Activated T-cell treated with anti-CD3 and anti-CD28 coated beads, Interleukin-2, amount 50 U/mL, for 72 hours (primary cell): ENCODE measurements around the gene VAV3. TPM values are rescaled to one million over a fixed set of nuclear protein-coding genes. Genes with fewer than 3 reads are reported as not detected.

Experiments used
- ATAC-seq, 2 donors: fragments of 150-1000 bp; cut with Tn5 transposase; replicated peaks in 1 of 2; 2 replicates each; pipeline ENCODE4 v1.10.0; 2021; ENCODE audit warnings: moderate library complexity in 2 of 2, mild to moderate bottlenecking in 1 of 2
- DNase-seq, 2 donors: peaks; one replicate each; pipeline ENCODE4 v3.0.0; 2021 to 2022; ENCODE audit warnings: mixed read lengths in 1 of 2
- H3K27ac Mint-ChIP-seq: one replicate; pipeline ENCODE4 v1.8.0; 2022; ENCODE audit warnings: mild to moderate bottlenecking, moderate library complexity, mixed read lengths
- H3K27me3 Mint-ChIP-seq: one replicate; pipeline ENCODE4 v1.8.0; 2022; ENCODE audit warnings: low read depth, mixed read lengths
- H3K36me3 Mint-ChIP-seq, 2 donors: one replicate each; pipeline ENCODE4 v1.8.0; 2022; ENCODE audit warnings: mixed read lengths in 2 of 2, mild to moderate bottlenecking in 1 of 2; ENCODE audit not compliant: insufficient read depth in 2 of 2
- H3K4me1 Mint-ChIP-seq: one replicate; pipeline ENCODE4 v1.8.0; 2022; ENCODE audit warnings: low read depth, mixed read lengths
- H3K4me3 Mint-ChIP-seq, 2 donors: one replicate each; pipeline ENCODE4 v1.8.0; 2022; ENCODE audit warnings: mild to moderate bottlenecking in 2 of 2, mixed read lengths in 2 of 2, moderate library complexity in 2 of 2
- H3K9me3 Mint-ChIP-seq, 2 donors: one replicate each; pipeline ENCODE4 v1.8.0; 2022; ENCODE audit warnings: mixed read lengths in 2 of 2
- total RNA-seq, 2 donors: library from RNA; stranded (reverse); gene quantifications; one replicate each; pipeline ENCODE4 v1.2.3, GENCODE V29; 2022

The VAV3 gene
- total RNA-seq, 2 donors from 2014 or later, result 2.5 to 2.8 TPM

DNA sequence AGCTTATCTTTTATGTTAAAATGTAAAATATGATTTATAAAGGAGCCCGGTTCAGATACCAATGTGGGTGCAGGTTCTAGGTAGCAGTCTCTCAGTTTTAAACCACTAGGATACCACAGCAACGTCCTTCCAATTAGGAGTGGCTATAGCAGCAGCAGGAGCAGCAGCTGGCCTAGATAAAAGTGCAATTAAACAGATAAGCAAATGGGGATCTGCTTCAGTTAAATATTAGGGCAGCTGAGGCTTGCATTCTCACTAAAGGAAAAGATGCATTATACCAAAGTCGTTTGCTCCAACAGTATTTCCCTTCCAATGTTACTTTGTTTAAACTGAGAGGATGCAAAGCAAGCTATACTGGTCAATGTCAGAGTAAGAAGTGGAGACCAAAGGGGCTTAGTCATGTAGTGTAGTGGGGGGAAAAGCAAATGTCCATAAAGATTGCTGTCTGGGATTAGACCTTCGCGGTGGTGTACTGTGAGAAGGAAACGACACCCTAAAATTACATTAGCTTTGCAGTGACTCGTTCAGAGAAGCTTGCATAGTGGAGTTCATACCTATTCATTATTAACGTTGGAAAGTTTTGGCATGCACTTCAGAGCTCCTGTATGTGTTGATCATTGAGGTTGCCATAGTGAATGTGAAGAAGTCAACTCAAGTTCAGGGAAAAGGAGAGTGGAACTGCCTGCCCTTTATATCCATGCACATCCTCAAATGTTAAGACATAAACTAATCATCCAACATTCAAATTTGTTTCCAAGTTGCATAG lies 272.2 kb downstream of the VAV3 start:
- H3K4me3 Mint-ChIP-seq, result no peak overlapping the region
- H3K4me1 Mint-ChIP-seq, result no peaks in the 10 kb centered on the region
- ATAC-seq, result no peak
- H3K27ac Mint-ChIP-seq, result no peak overlapping the region
- peaks cover 0 to 3% of the 10 kb centered on the region in 2 donors for H3K36me3 Mint-ChIP-seq
- H3K27me3 Mint-ChIP-seq, result no peaks in the 10 kb centered on the region
- no peak for DNase-seq
- peaks cover 0 to 2% of the 10 kb centered on the region in 2 donors for H3K9me3 Mint-ChIP-seq

- DNase-seq (no peak), ATAC-seq (no peak)
- no peaks in the 10 kb centered on the region for H3K4me1 Mint-ChIP-seq
- H3K36me3 Mint-ChIP-seq, result peaks cover 0 to 3% of the 10 kb centered on the region in 2 donors
- no peak overlapping the region for H3K4me3 Mint-ChIP-seq
- peaks cover 0 to 2% of the 10 kb centered on the region in 2 donors for H3K9me3 Mint-ChIP-seq
- H3K27ac Mint-ChIP-seq, result no peak overlapping the region
- no peaks in the 10 kb centered on the region for H3K27me3 Mint-ChIP-seq
These were observed 273.4 kb downstream of the VAV3 start for GRCh38 chr1:107691540-107691939.

- Mint-ChIP-seq H3K27ac (no peak overlapping the region), H3K36me3 (peaks cover 0 to 3% of the 10 kb centered on the region in 2 donors), H3K27me3 (no peaks in the 10 kb centered on the region), H3K4me3 (no peak overlapping the region), H3K4me1 (no peaks in the 10 kb centered on the region), H3K9me3 (peaks cover 0 to 2% of the 10 kb centered on the region in 2 donors)
- DNase-seq, result no peak
- no peak for ATAC-seq
These were observed 274.5 kb downstream of the VAV3 start for GRCh38 chr1:107690491-107690890.

- H3K27me3 Mint-ChIP-seq, result no peaks in the 10 kb centered on the region
- no peaks in the 10 kb centered on the region for H3K4me1 Mint-ChIP-seq
- no peaks in the 10 kb centered on the region for H3K9me3 Mint-ChIP-seq
- H3K4me3 Mint-ChIP-seq, result no peak overlapping the region
- no peak for ATAC-seq
- no peak for DNase-seq
- peaks cover 0 to under 1% of the 10 kb centered on the region in 2 donors for H3K36me3 Mint-ChIP-seq
- H3K27ac Mint-ChIP-seq, result no peak overlapping the region
These were observed 275.2 kb downstream of the VAV3 start for GRCh38 chr1:107689733-107690132.

- ATAC-seq, result no peak
- Mint-ChIP-seq H3K9me3 (no peaks in the 10 kb centered on the region), H3K36me3 (no peaks in the 10 kb centered on the region), H3K4me1 (no peaks in the 10 kb centered on the region), H3K27me3 (no peaks in the 10 kb centered on the region), H3K4me3 (no peak overlapping the region), H3K27ac (no peak overlapping the region)
- no peak for DNase-seq
These were observed 275.8 kb downstream of the VAV3 start for GRCh38 chr1:107689159-107689558.

DNA sequence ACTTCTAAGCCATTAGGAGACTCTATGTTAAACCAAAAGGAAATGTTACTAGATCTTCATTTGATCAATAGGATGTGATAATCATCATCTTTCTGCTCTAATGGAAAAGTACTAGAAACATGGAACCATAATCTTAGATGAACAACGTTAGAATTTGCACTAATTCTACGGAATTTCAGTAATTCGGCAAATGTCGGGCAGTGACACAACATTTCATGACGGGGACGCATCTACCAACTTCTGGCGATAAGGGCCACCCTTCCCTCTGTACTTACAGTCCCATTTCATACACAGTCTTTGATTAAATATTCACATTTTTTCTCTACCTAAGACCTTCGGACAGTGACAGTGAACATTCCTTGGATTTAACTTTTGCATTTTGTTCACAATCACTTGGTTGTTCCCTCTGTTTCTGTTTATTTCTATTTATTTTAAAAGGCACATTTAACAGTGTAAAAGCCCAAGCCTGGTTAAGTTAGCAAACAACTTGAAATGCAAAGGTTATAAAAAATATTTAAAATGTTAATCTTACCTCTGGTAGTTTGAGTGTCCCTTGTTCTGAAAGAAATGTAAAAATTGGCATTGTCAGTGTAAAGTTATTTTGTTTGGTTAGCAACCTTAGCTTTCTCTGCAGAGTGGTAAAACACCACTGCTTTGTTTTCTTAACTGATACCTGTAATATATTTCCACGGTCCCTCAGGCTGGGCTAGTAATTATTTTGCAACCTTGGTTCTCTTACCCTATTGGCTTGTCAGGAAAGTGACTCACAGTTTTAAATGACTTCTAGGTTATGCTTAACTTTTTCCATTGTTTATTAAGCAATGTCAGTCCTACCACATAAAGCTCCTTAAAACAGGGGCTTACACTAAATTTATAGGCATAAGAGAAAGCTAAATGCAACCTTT lies 276.9 kb downstream of the VAV3 start:
- Mint-ChIP-seq H3K4me3 (no peak overlapping the region), H3K36me3 (no peaks in the 10 kb centered on the region), H3K9me3 (no peaks in the 10 kb centered on the region), H3K4me1 (no peaks in the 10 kb centered on the region), H3K27me3 (no peaks in the 10 kb centered on the region), H3K27ac (no peak overlapping the region)
- ATAC-seq (no peak), DNase-seq (no peak)

DNA sequence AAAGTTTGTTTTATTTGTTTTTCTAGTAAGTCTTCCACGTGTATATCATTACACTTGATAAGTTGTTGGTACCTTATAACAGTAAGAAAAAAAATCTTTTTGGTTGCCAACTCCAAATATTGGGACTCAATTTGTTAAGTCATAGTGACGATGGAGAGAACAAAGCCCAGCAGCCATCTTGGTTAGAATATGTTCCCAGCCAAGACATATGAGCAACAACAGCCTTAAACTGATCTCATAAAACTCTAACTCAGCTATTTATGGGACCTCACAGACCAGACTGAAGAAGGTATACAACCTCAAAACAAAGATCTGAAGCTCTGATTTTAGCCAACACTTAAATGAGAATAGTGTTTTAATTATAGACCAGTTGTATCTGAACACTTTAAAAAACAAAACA lies 281.3 kb downstream of the VAV3 start:
- no peaks in the 10 kb centered on the region for H3K27me3 Mint-ChIP-seq
- ATAC-seq, result no peak
- no peak overlapping the region for H3K4me3 Mint-ChIP-seq
- no peak for DNase-seq
- no peaks in the 10 kb centered on the region for H3K9me3 Mint-ChIP-seq
- no peak overlapping the region for H3K27ac Mint-ChIP-seq
- no peaks in the 10 kb centered on the region for H3K4me1 Mint-ChIP-seq
- H3K36me3 Mint-ChIP-seq, result no peaks in the 10 kb centered on the region

- no peak overlapping the region for H3K4me3 Mint-ChIP-seq
These were observed 281.8 kb downstream of the VAV3 start for GRCh38 chr1:107683191-107683657.

GRCh38 chr1:107682467-107682866 lies 282.5 kb downstream of the VAV3 start:
- Mint-ChIP-seq H3K27me3 (no peaks in the 10 kb centered on the region), H3K9me3 (no peaks in the 10 kb centered on the region), H3K27ac (no peak overlapping the region), H3K36me3 (no peaks in the 10 kb centered on the region), H3K4me1 (no peaks in the 10 kb centered on the region), H3K4me3 (no peak overlapping the region)
- DNase-seq (no peak), ATAC-seq (no peak)

More at GRCh38 chr1:107683191-107683657, 281.8 kb downstream of the VAV3 start:
- Mint-ChIP-seq H3K36me3 (no peaks in the 10 kb centered on the region), H3K27me3 (no peaks in the 10 kb centered on the region), H3K27ac (no peak overlapping the region), H3K4me1 (no peaks in the 10 kb centered on the region), H3K9me3 (no peaks in the 10 kb centered on the region)
- no peak for DNase-seq
- no peak for ATAC-seq

DNA sequence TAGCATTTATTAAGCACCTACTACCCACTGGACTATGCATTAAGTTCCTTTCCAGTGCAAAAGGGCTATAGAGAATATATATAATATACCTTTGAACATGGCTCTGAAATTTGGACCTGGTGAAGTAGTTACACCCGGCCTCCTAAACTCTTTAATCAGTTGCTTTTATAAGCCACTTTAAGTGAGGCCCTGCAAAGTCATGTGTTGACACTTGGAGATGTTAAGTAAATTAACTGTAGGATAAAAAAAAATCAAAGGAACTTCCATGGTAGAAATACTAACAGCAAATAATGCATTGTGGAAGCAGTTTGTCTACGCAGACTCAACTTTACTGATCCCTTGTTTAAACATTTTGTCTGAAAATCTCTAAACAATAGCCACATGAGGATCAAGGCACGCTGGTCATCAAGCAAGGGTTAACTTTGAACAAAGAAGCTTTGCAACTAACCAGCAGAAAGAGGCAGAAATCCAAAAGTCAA lies 283.9 kb downstream of the VAV3 start:
- Mint-ChIP-seq H3K9me3 (no peaks in the 10 kb centered on the region), H3K36me3 (no peaks in the 10 kb centered on the region), H3K4me1 (no peaks in the 10 kb centered on the region), H3K27me3 (no peaks in the 10 kb centered on the region), H3K27ac (no peak overlapping the region), H3K4me3 (no peak overlapping the region)
- no peak for DNase-seq
- ATAC-seq, result no peak

- Mint-ChIP-seq H3K4me3 (no peak overlapping the region), H3K9me3 (no peaks in the 10 kb centered on the region), H3K27me3 (no peaks in the 10 kb centered on the region), H3K36me3 (no peaks in the 10 kb centered on the region), H3K27ac (no peak overlapping the region), H3K4me1 (no peaks in the 10 kb centered on the region)
- ATAC-seq (no peak), DNase-seq (no peak)
These were observed 284.4 kb downstream of the VAV3 start for GRCh38 chr1:107680579-107680985.

DNA sequence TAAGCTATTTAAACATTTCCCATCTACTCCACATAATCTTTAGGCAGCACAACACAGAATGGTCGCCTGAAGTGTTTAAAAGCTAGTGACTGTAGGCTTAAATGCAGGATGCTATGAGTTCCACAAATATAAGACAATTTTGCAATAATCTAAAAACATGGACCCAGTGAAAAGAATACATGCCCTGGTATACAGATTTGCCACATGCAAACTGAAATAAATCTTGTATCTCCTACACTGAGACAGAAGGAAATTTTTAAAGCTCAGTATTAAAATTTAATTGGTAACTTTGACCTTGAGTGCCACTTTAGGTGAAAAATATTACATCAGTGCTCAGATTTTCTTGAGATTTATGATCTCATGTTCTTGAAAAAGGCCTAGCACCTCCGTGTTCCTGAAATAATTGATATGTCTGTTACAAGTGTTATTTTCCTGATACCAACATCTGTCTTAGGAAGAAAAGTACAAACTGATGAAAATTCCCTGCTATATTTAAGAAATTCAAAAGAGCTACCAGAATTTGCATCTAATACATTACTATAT lies 285.5 kb downstream of the VAV3 start:
- Mint-ChIP-seq H3K9me3 (no peaks in the 10 kb centered on the region), H3K27me3 (no peaks in the 10 kb centered on the region), H3K27ac (no peak overlapping the region), H3K36me3 (peaks cover 0 to 1% of the 10 kb centered on the region in 2 donors), H3K4me1 (no peaks in the 10 kb centered on the region), H3K4me3 (no peak overlapping the region)
- DNase-seq (no peak), ATAC-seq (no peak)

GRCh38 chr1:107678993-107679392 lies 286.0 kb downstream of the VAV3 start:
- Mint-ChIP-seq H3K9me3 (no peaks in the 10 kb centered on the region), H3K4me1 (no peaks in the 10 kb centered on the region), H3K4me3 (no peak overlapping the region), H3K27me3 (no peaks in the 10 kb centered on the region), H3K27ac (no peak overlapping the region), H3K36me3 (peaks cover 0 to 1% of the 10 kb centered on the region in 2 donors)
- no peak for ATAC-seq
- no peak for DNase-seq
